Tibial nerve (tissue), 4 donors: ENCODE data around the gene NEO1.

Experiments
- CTCF ChIP-seq, 5 experiments: fragments of 200-600 bp in 3 of 5; fragments of 450-650 bp in 2 of 5; sonication (generic) in 3 of 5; IDR thresholded peaks; one replicate each; pipeline ENCODE4 v1.5.1; 2016 to 2019; ENCODE audit warnings: antibody characterized with exemption in 5 of 5, mild to moderate bottlenecking in 3 of 5, moderate library complexity in 2 of 5
- EP300 ChIP-seq, 2 donors: sonication (generic); formaldehyde crosslinking; IDR thresholded peaks; one replicate each; pipeline ENCODE4 v1.6.1; 2017; ENCODE audit warnings: antibody characterized with exemption in 2 of 2, mild to moderate bottlenecking in 1 of 2
- POLR2A ChIP-seq, 2 donors: fragments of 450-650 bp; IDR thresholded peaks; one replicate each; pipeline ENCODE4 v1.6.1; 2017; ENCODE audit warnings: antibody characterized with exemption in 2 of 2, mild to moderate bottlenecking in 2 of 2, moderate library complexity in 2 of 2

- TF ChIP-seq EP300 (IDR thresholded peaks at IDR 0.05) (no peak), CTCF (IDR thresholded peaks at IDR 0.05) (no peak), POLR2A (IDR thresholded peaks at IDR 0.05) (no peak)
Observed at GRCh38 chr15:73109765-73110164, 57.5 kb downstream of the NEO1 start.
